Ectodermal cell (in vitro differentiated cells): Measurements from ENCODE around the gene HEBP2.
A peak's percentile ranks its signal among the peaks of the same experiment; 100 is the strongest.

Experiments
- H3K27ac ChIP-seq: 2 replicates; pipeline ENCODE4 v1.7.0; 2013; ENCODE audit warnings: mild to moderate bottlenecking, low read depth, low read length; ENCODE audit not compliant: insufficient read depth, poor library complexity, severe bottlenecking
- H3K27me3 ChIP-seq: 2 replicates; pipeline ENCODE4 v1.7.0; 2013; ENCODE audit warnings: mild to moderate bottlenecking, low read length; ENCODE audit not compliant: insufficient read depth, control insufficient read depth, poor library complexity, severe bottlenecking
- H3K36me3 ChIP-seq: one replicate; pipeline ENCODE4 v1.7.0; 2013; ENCODE audit warnings: low read length; ENCODE audit not compliant: control insufficient read depth, insufficient read depth
- H3K4me1 ChIP-seq: one replicate; pipeline ENCODE4 v1.7.0; 2013; ENCODE audit warnings: low read length; ENCODE audit not compliant: control insufficient read depth, insufficient read depth
- H3K4me3 ChIP-seq: 2 replicates; pipeline ENCODE4 v1.7.0; 2013; ENCODE audit warnings: low read depth, low read length, control low read depth; ENCODE audit not compliant: insufficient read depth
- H3K9me3 ChIP-seq: 2 replicates; pipeline ENCODE4 v1.7.0; 2013; ENCODE audit warnings: mild to moderate bottlenecking, low read length, moderate library complexity; ENCODE audit not compliant: control insufficient read depth
- whole genome bisulfite sequencing, 2 experiments: methylation state at CpG; one replicate each; pipeline ENCODE4 v1.1.7; 2013; ENCODE audit warnings: missing lambda C conversion rate in 2 of 2; 5-methylcytosine and 5-hydroxymethylcytosine counted together

Gene HEBP2

DNA sequence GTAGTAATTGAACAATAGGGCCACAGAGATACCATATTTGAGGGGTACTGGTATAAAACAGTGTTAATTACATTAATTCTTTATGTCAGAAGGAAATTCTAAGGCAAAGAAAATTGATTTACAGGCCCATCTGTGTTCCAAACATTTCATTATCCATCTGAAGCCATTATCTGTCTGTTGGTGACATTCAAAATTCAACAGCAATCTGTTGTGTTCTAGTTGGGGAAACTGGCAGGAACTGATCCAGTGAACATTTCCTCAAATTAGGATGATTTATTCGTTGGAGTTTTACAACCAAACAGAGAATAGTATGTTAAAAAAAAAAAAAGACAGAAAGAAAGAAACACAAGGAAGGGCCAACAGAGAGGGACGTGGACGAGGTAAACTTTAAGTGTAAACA lies 30.1 kb downstream of the HEBP2 start:
- no peak overlapping the region for H3K4me3 ChIP-seq
- 86 to 92% methylated on average over 3 of the region's 3 CpGs for WGBS, 2 experiments
- H3K27me3 ChIP-seq = no peaks in the 10 kb centered on the region
- no peaks in the 10 kb centered on the region for H3K4me1 ChIP-seq
- H3K9me3 ChIP-seq = no peaks in the 10 kb centered on the region
- no peaks in the 10 kb centered on the region for H3K36me3 ChIP-seq
- H3K27ac ChIP-seq = no peak overlapping the region

DNA sequence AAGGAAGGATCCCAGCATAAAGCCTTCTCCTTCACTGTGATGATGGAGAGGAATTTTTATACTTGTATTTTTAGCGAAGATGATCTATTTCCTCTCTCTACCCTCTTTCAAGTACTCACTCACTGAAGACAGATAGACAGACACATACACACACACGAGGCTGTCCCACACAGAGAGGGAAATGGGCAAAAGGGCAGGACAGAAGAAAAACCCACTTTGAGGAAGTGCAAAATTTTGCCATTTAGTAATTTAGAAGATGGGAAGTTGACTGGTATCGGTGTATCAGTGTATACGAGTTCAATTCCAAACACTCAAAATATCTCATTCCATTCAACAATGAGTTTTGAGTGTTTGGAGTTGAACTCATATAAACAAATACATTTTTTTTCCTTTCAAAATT lies 30.9 kb downstream of the HEBP2 start:
- Histone ChIP-seq H3K4me1 (no peaks in the 10 kb centered on the region), H3K36me3 (no peaks in the 10 kb centered on the region), H3K4me3 (no peak overlapping the region), H3K27ac (no peak overlapping the region), H3K27me3 (no peaks in the 10 kb centered on the region), H3K9me3 (no peaks in the 10 kb centered on the region)
- 100% methylated on average over 1 of the region's 4 CpGs; no CpG with 5 or more reads in 1 of the 2 experiments for WGBS, 2 experiments

DNA sequence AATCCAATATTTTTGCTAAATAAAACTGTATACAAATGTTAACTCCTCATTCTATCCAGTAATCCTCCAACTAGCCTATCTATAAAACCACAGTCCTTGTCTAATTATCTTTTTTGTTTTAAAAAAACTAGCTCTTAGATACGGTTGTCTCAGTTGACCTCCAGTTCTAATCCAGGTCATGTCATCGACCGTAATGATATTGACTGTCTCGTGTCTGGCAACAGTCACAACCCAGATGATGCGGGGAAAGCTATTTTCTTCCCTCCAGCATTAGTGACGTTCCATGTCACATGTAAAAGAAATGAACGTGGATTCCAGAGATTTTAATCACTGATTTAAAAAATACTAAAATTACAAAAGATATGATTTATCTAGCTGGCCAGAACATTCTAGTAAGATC lies 35.5 kb downstream of the HEBP2 start:
- WGBS, 2 experiments = 94 to 97% methylated on average over 6 to 7 of the region's 7 CpGs
- no peak overlapping the region for H3K27ac ChIP-seq
- no peaks in the 10 kb centered on the region for H3K36me3 ChIP-seq

DNA sequence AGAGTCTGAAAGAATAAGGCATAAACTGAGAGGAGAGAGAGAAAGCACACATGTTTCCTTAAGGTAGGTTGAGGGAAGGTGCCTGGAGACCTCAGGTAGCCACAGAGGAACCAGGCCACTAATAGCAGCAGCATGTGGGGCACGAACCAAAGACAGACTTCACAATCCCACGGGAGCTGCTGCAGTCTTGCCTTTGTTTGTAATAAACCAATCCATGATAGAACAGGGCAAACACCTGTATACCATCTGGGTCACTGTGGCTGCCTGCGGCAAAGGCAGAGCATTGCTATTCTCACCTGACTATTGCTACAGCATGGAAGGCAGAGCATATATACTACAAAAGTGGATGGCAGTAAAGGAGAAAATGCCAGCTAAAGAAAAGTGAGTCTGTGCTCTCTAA lies 36.3 kb downstream of the HEBP2 start:
- Histone ChIP-seq H3K9me3 (no peaks in the 10 kb centered on the region), H3K4me3 (no peak overlapping the region), H3K27me3 (no peaks in the 10 kb centered on the region), H3K4me1 (no peaks in the 10 kb centered on the region), H3K27ac (no peak overlapping the region), H3K36me3 (no peaks in the 10 kb centered on the region)
- 92 to 96% methylated on average over 3 of the region's 3 CpGs for WGBS, 2 experiments

More for the DNA sequence above, 35.5 kb downstream of the HEBP2 start:
- Histone ChIP-seq H3K4me1 (no peaks in the 10 kb centered on the region), H3K4me3 (no peak overlapping the region), H3K27me3 (no peaks in the 10 kb centered on the region), H3K9me3 (no peaks in the 10 kb centered on the region)

DNA sequence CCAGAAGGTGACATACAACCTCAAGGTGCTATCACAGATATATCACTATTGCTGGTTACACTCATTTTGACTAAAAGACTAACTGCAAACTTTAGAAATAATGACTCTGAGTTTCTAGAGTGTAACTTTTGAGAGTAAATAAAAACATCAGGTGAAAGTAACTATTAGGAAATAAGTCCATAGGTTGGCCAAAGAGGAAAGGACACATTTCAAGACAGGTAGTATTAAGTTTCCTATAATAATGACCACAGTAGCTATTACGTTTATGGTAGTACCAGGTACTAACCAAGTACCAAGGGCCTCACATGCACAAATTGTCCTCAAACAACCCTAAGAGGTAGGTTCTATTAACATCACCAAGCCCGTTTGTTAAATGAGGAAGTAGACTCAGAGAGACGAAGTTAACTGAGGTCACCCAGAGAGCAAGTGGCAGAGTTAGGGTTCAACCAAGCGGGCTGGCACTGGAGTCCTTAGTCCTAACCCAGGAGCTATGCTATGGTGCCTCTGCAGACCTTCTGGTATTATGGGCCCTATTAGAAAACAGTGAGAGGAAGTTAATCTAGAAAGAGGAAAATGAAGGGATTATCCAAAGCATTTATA lies 36.8 kb downstream of the HEBP2 start:
- no peak overlapping the region for H3K27ac ChIP-seq
- H3K4me1 ChIP-seq = no peaks in the 10 kb centered on the region
- 86 to 95% methylated on average over 4 of the region's 4 CpGs for WGBS, 2 experiments
- no peak overlapping the region for H3K4me3 ChIP-seq
- H3K27me3 ChIP-seq = no peaks in the 10 kb centered on the region
- no peaks in the 10 kb centered on the region for H3K36me3 ChIP-seq
- no peaks in the 10 kb centered on the region for H3K9me3 ChIP-seq

DNA sequence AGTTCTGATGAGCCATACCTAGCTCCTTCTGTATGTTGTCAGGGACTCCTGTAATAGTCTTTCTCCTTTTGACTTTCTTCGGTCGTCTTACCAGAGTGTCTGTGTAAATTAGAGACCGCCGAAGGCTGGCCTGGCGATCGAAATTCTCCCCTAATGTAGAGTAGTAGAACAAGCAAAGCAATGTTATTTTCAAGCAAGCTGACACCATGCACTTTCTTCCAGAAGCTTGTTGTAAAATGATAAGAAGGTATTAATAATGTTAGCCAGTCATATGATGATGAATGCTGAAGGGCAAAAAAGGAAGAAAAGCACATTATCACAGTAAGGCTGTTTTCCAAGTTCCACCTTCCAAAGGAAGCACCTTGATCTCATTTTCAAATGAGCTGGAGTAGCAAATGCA lies 37.9 kb downstream of the HEBP2 start:
- no peaks in the 10 kb centered on the region for H3K36me3 ChIP-seq

DNA sequence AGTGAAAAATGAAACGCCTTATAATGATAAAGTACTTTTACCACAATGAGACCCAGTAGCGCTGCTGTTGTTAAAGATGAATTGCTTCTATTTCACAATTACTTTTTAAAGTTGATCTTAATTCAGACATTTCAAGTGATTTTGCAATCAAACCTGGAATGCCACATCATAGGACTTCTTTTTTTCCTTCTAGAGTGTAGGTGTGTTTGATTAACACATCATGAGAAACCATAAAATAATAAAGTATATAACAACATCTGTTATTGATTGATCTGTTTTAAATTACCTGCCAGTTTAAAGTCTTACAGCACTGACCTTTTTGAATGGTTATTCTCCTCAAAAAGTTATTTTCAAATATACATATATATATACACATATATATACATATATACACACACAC lies 38.6 kb downstream of the HEBP2 start:
- Histone ChIP-seq H3K36me3 (no peaks in the 10 kb centered on the region), H3K27me3 (no peaks in the 10 kb centered on the region), H3K4me3 (no peak overlapping the region), H3K4me1 (no peaks in the 10 kb centered on the region), H3K9me3 (no peaks in the 10 kb centered on the region), H3K27ac (no peak overlapping the region)
- WGBS, 2 experiments = 83 to 93% methylated on average over 1 to 2 of the region's 2 CpGs

More for the DNA sequence above, 37.9 kb downstream of the HEBP2 start:
- Histone ChIP-seq H3K27me3 (no peaks in the 10 kb centered on the region), H3K27ac (no peak overlapping the region), H3K4me1 (no peaks in the 10 kb centered on the region), H3K9me3 (no peaks in the 10 kb centered on the region), H3K4me3 (no peak overlapping the region)
- WGBS, 2 experiments = 94 to 96% methylated on average over 6 of the region's 6 CpGs

DNA sequence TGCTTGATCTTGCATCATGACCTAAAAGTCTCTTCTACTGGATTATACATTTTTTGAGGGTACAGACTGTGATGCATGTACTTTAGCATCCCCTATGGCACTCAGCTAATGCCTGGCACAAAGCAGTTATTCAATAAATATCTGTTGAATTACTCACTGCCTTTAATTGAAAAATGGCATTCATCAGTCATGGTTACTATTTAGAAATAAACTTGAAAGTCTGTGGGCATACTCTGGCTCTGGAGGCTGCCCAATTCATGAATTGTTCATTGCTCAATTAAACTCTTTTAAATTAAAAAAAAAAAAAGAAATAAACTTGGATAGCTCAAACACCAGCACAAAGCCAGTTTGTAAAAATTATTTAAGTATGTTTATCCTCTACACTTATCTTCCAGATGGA lies 40.0 kb downstream of the HEBP2 start:
- no peaks in the 10 kb centered on the region for H3K36me3 ChIP-seq

DNA sequence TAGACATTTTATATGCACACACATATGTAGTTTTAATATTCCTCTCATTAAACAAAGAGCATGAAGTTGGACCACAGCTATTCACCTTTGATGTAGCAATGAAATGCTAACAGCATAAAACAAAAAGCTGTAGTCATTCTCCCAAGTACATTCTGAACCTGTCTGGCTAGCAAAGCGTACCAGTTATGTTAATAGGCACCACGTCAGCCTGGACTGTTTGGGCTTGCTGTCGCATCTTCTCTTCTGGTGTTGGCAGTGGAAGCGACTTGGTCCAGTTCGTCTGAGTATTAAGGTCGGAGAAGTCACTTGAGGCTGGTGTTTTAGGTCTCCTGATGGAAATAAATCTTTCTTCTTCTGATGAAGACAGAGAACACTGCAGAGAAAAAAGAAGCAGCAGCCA lies 42.8 kb downstream of the HEBP2 start:
- H3K36me3 ChIP-seq = no peaks in the 10 kb centered on the region
- no peaks in the 10 kb centered on the region for H3K4me1 ChIP-seq
- no peaks in the 10 kb centered on the region for H3K27me3 ChIP-seq
- H3K4me3 ChIP-seq = no peak overlapping the region
- no peak overlapping the region for H3K27ac ChIP-seq
- 94 to 98% methylated on average over 6 of the region's 6 CpGs for WGBS, 2 experiments
- H3K9me3 ChIP-seq = no peaks in the 10 kb centered on the region

More for the DNA sequence above, 40.0 kb downstream of the HEBP2 start:
- H3K27me3 ChIP-seq = no peaks in the 10 kb centered on the region
- no peaks in the 10 kb centered on the region for H3K4me1 ChIP-seq
- no peak overlapping the region for H3K4me3 ChIP-seq
- no peak overlapping the region for H3K27ac ChIP-seq
- H3K9me3 ChIP-seq = no peaks in the 10 kb centered on the region

DNA sequence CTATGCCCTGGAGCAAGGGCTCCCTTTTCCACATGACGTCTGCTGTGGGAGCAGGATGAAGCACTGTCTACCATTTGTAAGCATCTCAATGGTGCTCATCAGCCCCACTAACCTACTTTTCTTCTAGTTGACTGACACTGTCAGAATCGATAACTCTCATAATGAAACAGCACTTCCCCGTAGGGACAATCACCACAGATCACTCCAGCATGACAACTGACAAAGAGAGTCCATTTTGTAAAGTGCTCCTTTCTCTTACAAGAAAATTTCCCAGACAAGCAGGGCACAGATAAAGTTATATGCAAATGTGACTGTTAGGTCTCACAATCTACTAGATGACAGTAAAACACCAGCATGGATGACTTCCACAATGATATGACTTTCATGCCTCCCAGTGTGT lies 46.4 kb downstream of the HEBP2 start:
- Histone ChIP-seq H3K4me1 (no peaks in the 10 kb centered on the region), H3K9me3 (no peaks in the 10 kb centered on the region), H3K27me3 (no peaks in the 10 kb centered on the region), H3K36me3 (no peaks in the 10 kb centered on the region), H3K4me3 (no peak overlapping the region), H3K27ac (peak overlapping the region; percentile 26)
- 82% methylated on average over 3 of the region's 3 CpGs for WGBS, 2 experiments

DNA sequence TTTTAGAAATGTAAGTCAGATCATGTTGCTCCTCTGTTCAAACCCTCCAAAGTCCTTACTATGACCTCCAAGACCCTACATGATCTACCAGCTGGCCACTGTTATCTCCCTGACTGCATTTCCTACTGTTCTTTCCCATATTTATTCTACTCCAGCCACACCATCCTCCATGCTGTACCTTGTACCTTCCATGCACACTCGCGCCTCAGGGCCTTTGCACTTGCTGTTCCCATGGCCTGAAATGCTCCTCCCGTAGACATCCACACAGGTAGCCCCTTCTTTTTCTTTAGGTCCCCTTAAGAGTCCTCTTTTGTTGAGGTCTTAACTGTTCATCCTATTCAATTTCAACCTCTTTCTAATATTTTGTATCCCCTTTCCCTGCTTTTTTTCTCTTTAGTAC lies 47.0 kb downstream of the HEBP2 start:
- H3K27me3 ChIP-seq = no peaks in the 10 kb centered on the region
- no peak overlapping the region for H3K27ac ChIP-seq
- 94% methylated on average over 3 of the region's 3 CpGs for WGBS, 2 experiments
- no peaks in the 10 kb centered on the region for H3K9me3 ChIP-seq
- no peaks in the 10 kb centered on the region for H3K36me3 ChIP-seq
- H3K4me1 ChIP-seq = no peaks in the 10 kb centered on the region
- H3K4me3 ChIP-seq = no peak overlapping the region
